DOHH2 (cell line): ENCODE data around the gene EEFSEC.

Experiments used
- CTCF ChIP-seq: fragments of 200-600 bp; sonication (generic); IDR thresholded peaks from one replicate; pipeline ENCODE4 v1.5.1; 2014; ENCODE audit warnings: antibody characterized with exemption, mild to moderate bottlenecking, low read depth, low read length; ENCODE audit not compliant: poor library complexity, severe bottlenecking
- EZH2phosphoT487 ChIP-seq: fragments of 200-600 bp; sonication (generic); IDR thresholded peaks from 2 replicates; pipeline ENCODE4 v1.6.1; 2017; ENCODE audit warnings: borderline replicate concordance, mild to moderate bottlenecking, antibody characterized with exemption, low read length, moderate library complexity, mixed read lengths

- TF ChIP-seq CTCF, result no peak
- no peak for TF ChIP-seq EZH2phosphoT487
Measured at GRCh38 chr3:128310286-128311058, 157.2 kb downstream of the EEFSEC start.
